ENCODE results near the gene TCF15. TPM values are rescaled to one million over a fixed set of nuclear protein-coding genes. Genes with fewer than 3 reads are reported as not detected.

The TCF15 gene
- total and polyA plus RNA-seq, 2 of the 8 experiments (the other 6 are each of a cell fraction or from before 2014, with no cell fraction given), result 3.7 to 6.9 TPM

GRCh38 chr20:602111-602970, 7.8 kb downstream of the TCF15 start:
- H3K14ac ChIP-seq (ENCODE audit: insufficient read length), result no peak overlapping the region
- no peak overlapping the region for H3K4ac ChIP-seq (replicated peaks; ENCODE audit: insufficient read length, low read depth, low read length)
- no peaks in the 10 kb centered on the region for H3K36me3 ChIP-seq (ENCODE audit: control insufficient read depth in 2 of 4, insufficient read depth in 4 of 4, low read length in 3 of 4)
- no peaks in the 10 kb centered on the region for H3K4me1 ChIP-seq (replicated peaks in 1 of 4; ENCODE audit: control insufficient read depth in 3 of 4, insufficient read depth in 4 of 4, low read length in 3 of 4)
- H3K4me2 ChIP-seq (ENCODE audit: insufficient read depth in 1 of 2, low read depth in 2 of 2, low read length in 2 of 2), result no peak overlapping the region
- CTCF ChIA-PET (ENCODE audit: partially characterized antibody), result interaction anchor here (0.8 to 4.1 kb wide), 7 partner anchors 10 to 65 kb away, joined by 3 to 22 read pairs (median 6); no protein-coding TSS in a partner anchor
- H3K23me2 ChIP-seq (ENCODE audit: low read depth, low read length), result no peaks in the 10 kb centered on the region
- H4K20me1 ChIP-seq (replicated peaks in 1 of 2; ENCODE audit: control insufficient read depth in 1 of 2, insufficient read depth in 2 of 2, low read length in 2 of 2), result peaks cover 0 to 6% of the 10 kb centered on the region in 2 experiments
- TF ChIP-seq POLR2AphosphoS5 (IDR thresholded peaks at IDR 0.05; ENCODE audit: low read depth, low read length) (no peak), CEBPB (IDR thresholded peaks at IDR 0.05; ENCODE audit: low read depth, low read length) (no peak), KDM4A (IDR thresholded peaks at IDR 0.05; ENCODE audit: low read depth, low read length, severe bottlenecking) (no peak), ZNF274 (IDR thresholded peaks at IDR 0.05; ENCODE audit: borderline replicate concordance, extremely low read depth, low read length) (no peak), NRF1 (IDR thresholded peaks at IDR 0.05; ENCODE audit: low read depth, low read length) (no peak), SRF (IDR thresholded peaks at IDR 0.05; ENCODE audit: low read depth, low read length) (no peak), CBX5 (IDR thresholded peaks at IDR 0.05; ENCODE audit: low read depth, low read length) (no peak), JUND (IDR thresholded peaks at IDR 0.05; ENCODE audit: low read length) (no peak), PHF8 (conservative IDR thresholded peaks at IDR 0.05; ENCODE audit: low read depth, low read length) (no peak), SP4 (IDR thresholded peaks at IDR 0.05; ENCODE audit: low read length) (no peak), E2F6 (IDR thresholded peaks at IDR 0.05) (no peak)
- no peak overlapping the region for H4K5ac ChIP-seq (ENCODE audit: insufficient read length, low read depth, low read length)
- no peaks in the 10 kb centered on the region for H3K9me3 ChIP-seq (ENCODE audit: insufficient read depth in 2 of 2, low read depth in 1 of 2, low read length in 1 of 2)
- H3K27ac ChIP-seq (ENCODE audit: low read depth, low read length), result no peak overlapping the region
- H3K23ac ChIP-seq (ENCODE audit: insufficient read length), result no peak overlapping the region
- H2AK5ac ChIP-seq (ENCODE audit: low read depth, low read length), result no peak overlapping the region
- no peak overlapping the region; the same call in 1 of the 2 replicates for H4K8ac ChIP-seq (ENCODE audit: extremely low read depth, insufficient read depth, low read length)
- H2BK15ac ChIP-seq (ENCODE audit: low read length), result no peak overlapping the region
- no peak overlapping the region for H2AFZ ChIP-seq (ENCODE audit: low read length)
- H2BK20ac ChIP-seq (ENCODE audit: low read length), result no peak overlapping the region
- H2BK5ac ChIP-seq (ENCODE audit: low read depth, low read length), result no peak overlapping the region
- WGBS, 2 experiments (ENCODE audit: extremely low coverage in 1 of 2, insufficient coverage in 1 of 2, insufficient read length in 1 of 2, insufficient replicate concordance in 2 of 2, low coverage in 1 of 2, low lambda C conversion rate in 2 of 2, missing lambda C conversion rate in 1 of 2), result 87% methylated on average over 6 of the region's 8 CpGs; no CpG with 5 or more reads in 1 of the 2 experiments
- DNase-seq (ENCODE audit: low read depth in 1 of 2, low spot score in 2 of 2) (no peak), FAIRE-seq (no peak)
- no peak overlapping the region for H2BK120ac ChIP-seq (replicated peaks; ENCODE audit: low read depth, low read length)
- H3K79me2 ChIP-seq (ENCODE audit: control insufficient read depth in 1 of 2, insufficient read depth in 2 of 2, low read length in 2 of 2), result no peaks in the 10 kb centered on the region
- no peak overlapping the region for H2BK12ac ChIP-seq (ENCODE audit: low read depth, low read length)
- POLR2A ChIA-PET (ENCODE audit: partially characterized antibody), result interaction anchor here (1.0 kb wide), 2 partner anchors 9 to 10 kb away, joined by 3 to 4 read pairs; no protein-coding TSS in a partner anchor
- H3K27me3 ChIP-seq (replicated peaks in 1 of 4; ENCODE audit: control insufficient read depth in 3 of 4, extremely low read depth in 1 of 4, insufficient read depth in 3 of 4, low read length in 3 of 4), result no peaks in the 10 kb centered on the region
- H3K18ac ChIP-seq (ENCODE audit: extremely low read depth, low read length), result no peak overlapping the region
- H3K4me3 ChIP-seq (ENCODE audit: extremely low read depth in 1 of 4, insufficient read depth in 2 of 4, low read depth in 3 of 4, low read length in 4 of 4), result no peak overlapping the region
- H3K56ac ChIP-seq (replicated peaks; ENCODE audit: insufficient read length, low read depth, low read length), result no peak overlapping the region
- H4K91ac ChIP-seq (replicated peaks; ENCODE audit: insufficient read length, low read length), result peak overlapping the region; percentile 30
- H3K9ac ChIP-seq (replicated peaks in 1 of 4; ENCODE audit: extremely low read depth in 1 of 4, low read depth in 3 of 4, low read length in 3 of 4), result peak overlapping the region in 1 of 4 experiments; percentile 4; a peak in 1 of 7 replicates
- H3K79me1 ChIP-seq (ENCODE audit: low read depth, low read length), result no peaks in the 10 kb centered on the region

Data from H1 (cell line).